H7 (cell line): ENCODE measurements around the gene ST8SIA6. TPM values are rescaled to one million over a fixed set of nuclear protein-coding genes. Genes with fewer than 3 reads are reported as not detected.
"Not testable (repeated sequence)": the region's sequence is repeated elsewhere in the genome, so short reads cannot be mapped to it uniquely, and the experiment has no call there.

ENCODE experiments used
- DNase-seq: peaks from one replicate; pipeline ENCODE4 v3.0.0; 2012
- H3K27me3 ChIP-seq: 2 replicates; pipeline ENCODE4 v1.6.0; 2011; ENCODE audit warnings: mild to moderate bottlenecking, low read length; ENCODE audit not compliant: control insufficient read depth, insufficient read depth
- H3K36me3 ChIP-seq: replicated peaks from 2 replicates; pipeline ENCODE4 v1.5.1; 2011; ENCODE audit warnings: low read length; ENCODE audit not compliant: control insufficient read depth, insufficient read depth
- H3K4me3 ChIP-seq: 2 replicates; pipeline ENCODE4 v1.5.1; 2011; ENCODE audit warnings: low read depth, mild to moderate bottlenecking, control low read depth, low read length, moderate library complexity; ENCODE audit not compliant: insufficient read depth
- total RNA-seq: library from RNA; depleted of rRNA; stranded (reverse); fragments of >200 nt; shearing (Covaris generic); gene quantifications from 2 replicates; pipeline ENCODE4 v1.2.3, GENCODE V29; 2014

Gene ST8SIA6
- total RNA-seq, 1 experiment from 2014 or later, result 2.9 TPM

DNA sequence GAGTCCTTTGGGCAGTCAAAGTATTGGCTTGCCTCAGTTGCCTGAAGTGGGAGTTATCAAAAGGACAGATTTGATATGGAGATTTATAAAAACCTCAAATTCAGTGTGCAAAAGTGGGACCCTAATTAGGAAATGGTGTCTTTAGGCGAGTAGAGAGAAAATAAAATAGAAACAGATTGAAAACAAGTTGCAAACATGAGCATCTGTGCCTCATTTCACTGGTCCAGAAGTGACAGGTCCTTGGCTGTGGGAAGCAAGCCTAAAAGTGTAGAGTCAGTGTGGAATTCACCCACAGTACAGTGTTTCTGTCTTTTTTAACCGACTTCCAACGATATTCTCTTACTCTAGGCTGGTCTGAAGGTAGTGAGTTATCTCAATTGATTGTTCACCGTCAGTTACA lies 51.2 kb downstream of the ST8SIA6 start:
- DNase-seq, result no peak
- Histone ChIP-seq H3K36me3 (no peaks in the 10 kb centered on the region), H3K27me3 (no peaks in the 10 kb centered on the region), H3K4me3 (no peak overlapping the region)

DNA sequence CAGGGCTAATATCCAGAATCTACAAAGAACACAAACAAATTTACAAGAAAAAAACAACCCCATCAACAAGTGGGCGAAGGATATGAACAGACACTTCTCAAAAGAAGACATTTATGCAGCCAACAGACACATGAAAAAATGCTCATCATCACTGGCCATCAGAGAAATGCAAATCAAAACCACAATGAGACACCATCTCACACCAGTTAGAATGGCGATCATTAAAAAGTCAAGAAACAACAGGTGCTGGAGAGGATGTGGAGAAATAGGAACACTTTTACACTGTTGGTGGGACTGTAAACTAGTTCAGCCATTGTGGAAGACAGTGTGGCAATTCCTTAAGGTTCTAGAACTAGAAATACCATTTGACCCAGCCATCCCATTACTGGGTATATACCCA lies 52.4 kb downstream of the ST8SIA6 start:
- not testable (repeated sequence) for H3K27me3 ChIP-seq, H3K4me3 ChIP-seq, H3K36me3 ChIP-seq, DNase-seq

DNA sequence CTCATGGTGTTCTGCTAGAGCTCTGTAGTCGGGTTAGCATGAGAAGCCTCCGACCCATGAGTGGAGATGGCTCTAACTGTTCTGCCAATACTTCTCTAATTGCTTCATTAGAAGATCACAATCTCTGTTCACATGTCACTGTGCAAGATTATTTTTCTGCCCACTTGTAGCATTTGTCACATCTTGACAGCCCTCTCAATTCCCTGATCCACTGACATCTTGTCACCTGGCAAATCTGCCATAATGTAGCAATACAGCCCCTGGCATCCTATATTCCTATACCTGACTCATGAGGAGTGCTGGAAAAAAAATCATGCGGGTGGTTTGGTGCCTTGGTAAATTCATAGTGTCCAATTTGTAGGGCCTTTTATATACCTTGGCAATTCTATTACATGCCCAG lies 58.4 kb downstream of the ST8SIA6 start:
- no peak for DNase-seq
- H3K36me3 ChIP-seq, result no peaks in the 10 kb centered on the region
- no peaks in the 10 kb centered on the region for H3K27me3 ChIP-seq
- H3K4me3 ChIP-seq, result no peak overlapping the region

DNA sequence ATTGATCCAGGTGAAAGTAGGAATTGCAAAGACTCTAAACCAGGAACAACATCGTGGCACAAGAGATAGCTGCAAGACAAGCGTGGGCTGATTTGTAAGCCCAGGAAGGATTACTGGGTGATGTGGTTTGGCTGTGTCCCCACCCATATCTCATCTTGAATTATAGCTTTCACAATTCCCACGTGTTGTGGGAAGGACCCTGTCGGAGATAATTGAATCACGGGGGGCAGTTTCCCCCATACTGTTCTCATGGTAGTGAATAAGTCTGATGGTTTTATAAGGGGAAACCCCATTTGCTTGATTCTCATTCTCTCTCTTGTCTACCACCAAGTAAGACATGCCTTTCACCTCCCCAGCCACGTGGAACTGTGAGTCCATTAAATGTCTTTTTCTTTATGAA lies 59.5 kb downstream of the ST8SIA6 start:
- DNase-seq, result no peak
- no peaks in the 10 kb centered on the region for H3K27me3 ChIP-seq
- no peak overlapping the region for H3K4me3 ChIP-seq
- no peaks in the 10 kb centered on the region for H3K36me3 ChIP-seq

DNA sequence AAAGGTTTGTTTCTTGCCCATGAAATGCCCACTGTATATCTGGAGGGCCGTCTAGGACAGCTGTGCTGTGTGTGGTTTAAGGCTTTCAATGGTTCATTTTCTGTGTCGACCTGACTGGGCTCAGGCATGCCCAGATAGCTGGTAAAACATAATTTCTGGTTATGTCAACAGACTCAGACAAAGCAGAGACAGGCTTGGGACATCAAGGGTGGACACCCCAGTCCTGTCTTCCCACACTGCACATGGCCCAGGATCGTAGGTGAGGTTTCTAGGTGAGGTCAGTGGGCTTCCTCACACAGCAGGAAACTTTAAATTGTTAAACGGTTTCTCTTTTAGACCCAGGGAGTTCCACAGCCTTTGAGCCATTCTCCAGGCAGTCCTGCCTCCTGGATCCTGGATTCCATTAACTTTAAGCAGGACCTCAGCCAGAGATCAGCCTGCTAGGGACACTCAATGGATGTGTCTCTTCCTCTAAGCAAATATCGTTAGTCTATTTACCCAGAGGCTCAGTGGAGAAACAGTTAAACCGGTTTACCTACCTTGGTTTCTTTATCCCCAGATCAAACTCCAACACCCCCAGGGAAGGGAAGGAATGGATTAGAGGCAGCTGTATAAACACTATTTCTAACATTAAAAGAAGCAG lies 66.4 kb downstream of the ST8SIA6 start:
- DNase-seq, result peak; percentile 36
- Histone ChIP-seq H3K4me3 (no peak overlapping the region), H3K36me3 (no peaks in the 10 kb centered on the region), H3K27me3 (no peaks in the 10 kb centered on the region)

DNA sequence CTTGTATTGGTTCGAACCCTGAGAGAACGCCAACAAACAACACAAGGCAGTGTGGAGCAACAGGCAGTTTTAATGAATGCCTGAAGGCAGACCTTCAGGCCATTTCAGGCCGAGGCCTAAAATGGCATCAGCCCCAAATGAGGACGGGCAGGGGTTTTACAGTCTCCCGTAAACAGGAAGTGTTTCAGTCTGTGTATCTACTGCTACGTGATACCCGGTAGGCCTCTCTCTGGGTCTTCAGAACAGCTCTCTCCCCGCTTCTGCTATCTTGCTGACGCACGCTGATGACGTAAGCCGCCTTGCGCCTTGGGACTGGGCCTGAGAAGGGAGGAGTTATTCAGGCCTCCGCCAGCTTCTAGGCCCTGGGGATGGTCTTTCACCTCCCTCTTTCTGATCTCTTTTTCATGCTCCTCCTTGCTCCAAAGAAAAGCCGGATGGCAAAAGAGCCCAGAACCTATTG lies 67.7 kb downstream of the ST8SIA6 start:
- Histone ChIP-seq H3K36me3 (no peaks in the 10 kb centered on the region), H3K4me3 (no peak overlapping the region), H3K27me3 (no peaks in the 10 kb centered on the region)
- DNase-seq, result no peak

- no peak overlapping the region for H3K4me3 ChIP-seq
- DNase-seq, result no peak
- H3K27me3 ChIP-seq, result no peaks in the 10 kb centered on the region
- H3K36me3 ChIP-seq, result no peaks in the 10 kb centered on the region
These were observed 68.4 kb downstream of the ST8SIA6 start for GRCh38 chr10:17386021-17386420.

- H3K36me3 ChIP-seq, result no peaks in the 10 kb centered on the region
- DNase-seq, result no peak
These were observed 69.3 kb downstream of the ST8SIA6 start for GRCh38 chr10:17385066-17385465.

GRCh38 chr10:17383801-17384555 lies 70.4 kb downstream of the ST8SIA6 start:
- no peak overlapping the region for H3K4me3 ChIP-seq
- no peaks in the 10 kb centered on the region for H3K36me3 ChIP-seq
- DNase-seq, result no peak
- H3K27me3 ChIP-seq, result no peaks in the 10 kb centered on the region

More at GRCh38 chr10:17385066-17385465, 69.3 kb downstream of the ST8SIA6 start:
- Histone ChIP-seq H3K4me3 (no peak overlapping the region), H3K27me3 (no peaks in the 10 kb centered on the region)

GRCh38 chr10:17381502-17382142 lies 72.8 kb downstream of the ST8SIA6 start:
- DNase-seq, result no peak
- H3K4me3 ChIP-seq, result no peak overlapping the region
- H3K36me3 ChIP-seq, result no peaks in the 10 kb centered on the region
- no peaks in the 10 kb centered on the region for H3K27me3 ChIP-seq

GRCh38 chr10:17380888-17381287 lies 73.5 kb downstream of the ST8SIA6 start:
- no peak for DNase-seq
- Histone ChIP-seq H3K4me3 (no peak overlapping the region), H3K27me3 (no peaks in the 10 kb centered on the region), H3K36me3 (no peaks in the 10 kb centered on the region)

GRCh38 chr10:17380016-17380415 lies 74.4 kb downstream of the ST8SIA6 start:
- no peak for DNase-seq
- H3K4me3 ChIP-seq, result no peak overlapping the region
- no peaks in the 10 kb centered on the region for H3K27me3 ChIP-seq
- no peaks in the 10 kb centered on the region for H3K36me3 ChIP-seq

DNA sequence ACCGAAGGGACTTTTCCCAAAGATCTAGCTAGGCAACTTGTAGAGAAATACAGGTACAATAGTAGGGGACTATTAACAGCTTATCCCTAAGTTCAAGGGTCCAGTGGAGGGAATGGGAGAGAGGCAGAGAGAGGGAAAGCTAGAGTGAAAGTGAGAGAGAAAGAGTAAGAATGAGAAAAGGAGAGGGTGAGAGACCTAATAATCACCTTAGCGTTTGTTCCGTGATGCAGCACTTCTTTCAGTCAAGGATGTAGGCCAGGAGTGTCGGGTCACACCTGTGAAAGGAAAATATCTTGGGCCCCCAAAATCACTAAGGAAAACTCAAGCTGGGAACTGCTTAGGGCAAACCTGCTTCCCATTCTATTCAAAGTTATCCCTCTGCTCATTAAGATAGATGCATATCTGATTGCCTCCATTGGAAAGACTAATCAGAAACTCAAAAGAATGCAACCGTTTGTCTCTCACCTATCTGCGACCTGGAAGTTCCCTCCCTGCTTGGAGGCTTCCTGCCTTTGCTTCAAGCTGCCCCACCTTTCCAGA lies 75.2 kb downstream of the ST8SIA6 start:
- no peak overlapping the region for H3K4me3 ChIP-seq
- no peaks in the 10 kb centered on the region for H3K27me3 ChIP-seq
- no peak for DNase-seq
- H3K36me3 ChIP-seq, result no peaks in the 10 kb centered on the region

GRCh38 chr10:17375936-17376584 lies 78.3 kb downstream of the ST8SIA6 start:
- no peaks in the 10 kb centered on the region for H3K27me3 ChIP-seq
- H3K4me3 ChIP-seq, result no peak overlapping the region
- peak; percentile 44 for DNase-seq
- no peaks in the 10 kb centered on the region for H3K36me3 ChIP-seq
